ENCODE data around the gene HPS4. TPM values are rescaled to one million over a fixed set of nuclear protein-coding genes. Genes with fewer than 3 reads are reported as not detected.
A peak's percentile ranks its signal among the peaks of the same experiment; 100 is the strongest.
"Not testable (repeated sequence)": the region's sequence is repeated elsewhere in the genome, so short reads cannot be mapped to it uniquely, and the experiment has no call there.

Gene HPS4
- 10 to 100 TPM; 50.5 to 62.2 TPM for total RNA-seq

- Mint-ChIP-seq H3K9me3 (no peaks in the 10 kb centered on the region), H3K4me1 (ENCODE audit: low read depth) (peaks cover 74% of the 10 kb centered on the region), H3K27me3 (ENCODE audit: low read depth) (no peaks in the 10 kb centered on the region), H3K4me3 (peak within 1 kb of the TSS; percentile 90 to 95), H3K27ac (peak within 1 kb of the TSS; percentile 97), H3K36me3 (ENCODE audit: insufficient read depth in 2 of 2) (peaks cover 1 to 6% of the 10 kb centered on the region in 2 donors)
- ATAC-seq (replicated peaks in 1 of 2): peak; percentile 88 to 90
- peak; percentile 93 to 96 for DNase-seq
Observed at GRCh38 chr22:26483439-26484359, at the start of gene HPS4, which contains the start of gene SRRD. Gene HPS4 (minus strand): TSS chr22:26483783. CDS start chr22:26481762, 2,021 bp downstream. Gene SRRD (plus strand): TSS chr22:26483877. CDS start chr22:26483891, 14 bp downstream.

- H3K9me3 Mint-ChIP-seq: no peaks in the 10 kb centered on the region
- H3K27me3 Mint-ChIP-seq (ENCODE audit: low read depth): no peaks in the 10 kb centered on the region
Observed at GRCh38 chr22:26529345-26529744, 45.8 kb upstream of the HPS4 start.

GRCh38 chr22:26528518-26528917 lies 44.9 kb upstream of the HPS4 start:
- not testable (repeated sequence) for H3K4me3 Mint-ChIP-seq; ATAC-seq (replicated peaks in 1 of 2); DNase-seq; H3K27ac Mint-ChIP-seq; H3K9me3 Mint-ChIP-seq; H3K27me3 Mint-ChIP-seq (ENCODE audit: low read depth); H3K36me3 Mint-ChIP-seq (ENCODE audit: insufficient read depth in 2 of 2)
- peaks cover 12% of the 10 kb centered on the region for H3K4me1 Mint-ChIP-seq (ENCODE audit: low read depth)

More at GRCh38 chr22:26529345-26529744, 45.8 kb upstream of the HPS4 start:
- H3K4me1 Mint-ChIP-seq (ENCODE audit: low read depth): peaks cover 12% of the 10 kb centered on the region
- DNase-seq: no peak
- peaks cover 1 to 8% of the 10 kb centered on the region in 2 donors for H3K36me3 Mint-ChIP-seq (ENCODE audit: insufficient read depth in 2 of 2)
- H3K4me3 Mint-ChIP-seq: no peak overlapping the region
- no peak overlapping the region for H3K27ac Mint-ChIP-seq
- ATAC-seq (replicated peaks in 1 of 2): no peak

GRCh38 chr22:26527574-26528465 lies 44.2 kb upstream of the HPS4 start:
- Mint-ChIP-seq H3K27me3 (ENCODE audit: low read depth) (no peaks in the 10 kb centered on the region), H3K36me3 (ENCODE audit: insufficient read depth in 2 of 2) (peaks cover 0 to 8% of the 10 kb centered on the region in 2 donors)

GRCh38 chr22:26527167-26527566 lies 43.6 kb upstream of the HPS4 start:
- ATAC-seq (replicated peaks in 1 of 2) (no peak), DNase-seq (no peak)
- Mint-ChIP-seq H3K27ac (peak overlapping the region; percentile 72), H3K9me3 (no peaks in the 10 kb centered on the region), H3K27me3 (ENCODE audit: low read depth) (no peaks in the 10 kb centered on the region), H3K4me1 (ENCODE audit: low read depth) (peaks cover under 1% of the 10 kb centered on the region), H3K4me3 (no peak overlapping the region), H3K36me3 (ENCODE audit: insufficient read depth in 2 of 2) (peaks cover 0 to 8% of the 10 kb centered on the region in 2 donors)

More at GRCh38 chr22:26527574-26528465, 44.2 kb upstream of the HPS4 start:
- no peaks in the 10 kb centered on the region for H3K9me3 Mint-ChIP-seq
- H3K4me1 Mint-ChIP-seq (ENCODE audit: low read depth): peaks cover 7% of the 10 kb centered on the region
- ATAC-seq (replicated peaks in 1 of 2) (no peak), DNase-seq (no peak)
- no peak overlapping the region for H3K4me3 Mint-ChIP-seq
- H3K27ac Mint-ChIP-seq: peak overlapping the region; percentile 17

GRCh38 chr22:26525946-26526564 lies 42.5 kb upstream of the HPS4 start:
- no peaks in the 10 kb centered on the region for H3K27me3 Mint-ChIP-seq (ENCODE audit: low read depth)
- H3K4me1 Mint-ChIP-seq (ENCODE audit: low read depth): no peaks in the 10 kb centered on the region
- H3K27ac Mint-ChIP-seq: peak overlapping the region; percentile 28
- no peak for DNase-seq
- H3K9me3 Mint-ChIP-seq: no peaks in the 10 kb centered on the region
- peaks cover 0 to 6% of the 10 kb centered on the region in 2 donors for H3K36me3 Mint-ChIP-seq (ENCODE audit: insufficient read depth in 2 of 2)
- no peak overlapping the region for H3K4me3 Mint-ChIP-seq
- ATAC-seq (replicated peaks in 1 of 2): no peak

GRCh38 chr22:26524870-26525269 lies 41.3 kb upstream of the HPS4 start:
- Mint-ChIP-seq H3K36me3 (ENCODE audit: insufficient read depth in 2 of 2) (peaks cover 0 to 1% of the 10 kb centered on the region in 2 donors), H3K4me3 (no peak overlapping the region), H3K27me3 (ENCODE audit: low read depth) (no peaks in the 10 kb centered on the region), H3K27ac (no peak overlapping the region), H3K4me1 (ENCODE audit: low read depth) (no peaks in the 10 kb centered on the region), H3K9me3 (no peaks in the 10 kb centered on the region)
- DNase-seq: no peak
- ATAC-seq (replicated peaks in 1 of 2): no peak

- Mint-ChIP-seq H3K27me3 (ENCODE audit: low read depth) (no peaks in the 10 kb centered on the region), H3K27ac (no peak overlapping the region), H3K4me1 (ENCODE audit: low read depth) (no peaks in the 10 kb centered on the region), H3K9me3 (no peaks in the 10 kb centered on the region), H3K4me3 (no peak overlapping the region), H3K36me3 (ENCODE audit: insufficient read depth in 2 of 2) (peaks cover 0 to 1% of the 10 kb centered on the region in 2 donors)
- ATAC-seq (replicated peaks in 1 of 2) (no peak), DNase-seq (no peak)
Observed at GRCh38 chr22:26522592-26522991, 39.0 kb upstream of the HPS4 start.

GRCh38 chr22:26522012-26522411 lies 38.4 kb upstream of the HPS4 start:
- Mint-ChIP-seq H3K9me3 (no peaks in the 10 kb centered on the region), H3K36me3 (ENCODE audit: insufficient read depth in 2 of 2) (peaks cover 0 to 1% of the 10 kb centered on the region in 2 donors), H3K4me3 (no peak overlapping the region), H3K27ac (no peak overlapping the region), H3K27me3 (ENCODE audit: low read depth) (no peaks in the 10 kb centered on the region), H3K4me1 (ENCODE audit: low read depth) (no peaks in the 10 kb centered on the region)
- no peak for ATAC-seq (replicated peaks in 1 of 2)
- DNase-seq: no peak

GRCh38 chr22:26517429-26517828 lies 33.8 kb upstream of the HPS4 start:
- no peak overlapping the region for H3K4me3 Mint-ChIP-seq
- DNase-seq (no peak), ATAC-seq (replicated peaks in 1 of 2) (no peak)
- H3K9me3 Mint-ChIP-seq: no peaks in the 10 kb centered on the region
- H3K27me3 Mint-ChIP-seq (ENCODE audit: low read depth): no peaks in the 10 kb centered on the region
- H3K36me3 Mint-ChIP-seq (ENCODE audit: insufficient read depth in 2 of 2): peaks cover 0 to 1% of the 10 kb centered on the region in 2 donors
- H3K4me1 Mint-ChIP-seq (ENCODE audit: low read depth): peaks cover 20% of the 10 kb centered on the region
- no peak overlapping the region for H3K27ac Mint-ChIP-seq

GRCh38 chr22:26516503-26516902 lies 32.9 kb upstream of the HPS4 start:
- H3K9me3 Mint-ChIP-seq: no peaks in the 10 kb centered on the region
- peaks cover 29% of the 10 kb centered on the region for H3K4me1 Mint-ChIP-seq (ENCODE audit: low read depth)
- DNase-seq (no peak), ATAC-seq (replicated peaks in 1 of 2) (peak; percentile 22 to 46)
- H3K36me3 Mint-ChIP-seq (ENCODE audit: insufficient read depth in 2 of 2): peaks cover 0 to 2% of the 10 kb centered on the region in 2 donors
- no peak overlapping the region for H3K27ac Mint-ChIP-seq
- no peak overlapping the region for H3K4me3 Mint-ChIP-seq
- no peaks in the 10 kb centered on the region for H3K27me3 Mint-ChIP-seq (ENCODE audit: low read depth)

- DNase-seq (no peak), ATAC-seq (replicated peaks in 1 of 2) (no peak)
- Mint-ChIP-seq H3K4me1 (ENCODE audit: low read depth) (peaks cover 35% of the 10 kb centered on the region), H3K36me3 (ENCODE audit: insufficient read depth in 2 of 2) (peaks cover 0 to 2% of the 10 kb centered on the region in 2 donors), H3K27me3 (ENCODE audit: low read depth) (no peaks in the 10 kb centered on the region), H3K27ac (no peak overlapping the region), H3K9me3 (no peaks in the 10 kb centered on the region), H3K4me3 (no peak overlapping the region)
Observed at GRCh38 chr22:26515931-26516330, 32.3 kb upstream of the HPS4 start.

All from activated T-cell treated with anti-CD3 and anti-CD28 coated beads, Interleukin-2, amount 50 U/mL, for 72 hours (primary cell).